WTC11 (cell line): ENCODE results near the gene DOP1B. TPM values are rescaled to one million over a fixed set of nuclear protein-coding genes. Genes with fewer than 3 reads are reported as not detected.
"Not testable (repeated sequence)": the region's sequence is repeated elsewhere in the genome, so short reads cannot be mapped to it uniquely, and the experiment has no call there.

Source experiments
- ATAC-seq: fragments of 200-7000 bp; cut with Tn5 transposase; 2 replicates; pipeline ENCODE4 v1.10.0; 2021; ENCODE audit warnings: mild to moderate bottlenecking, moderate library complexity
- CTCF ChIA-PET: fragments of 300-600 bp; sonication (Branson Sonifier 250); formaldehyde crosslinking; loops from one replicate; lab custom pipeline; 2021; ENCODE audit warnings: antibody characterized with exemption; lab: Charles Lee
- POLR2A ChIA-PET: fragments of 350-600 bp; sonication (Branson Sonifier 250); formaldehyde crosslinking; loops from one replicate; lab custom pipeline; 2021; ENCODE audit warnings: antibody characterized with exemption; lab: Charles Lee
- DNase-seq: peaks from one replicate; pipeline ENCODE4 v3.0.0; 2021; ENCODE audit warnings: low spot score
- H3K27ac Mint-ChIP-seq: 2 replicates; pipeline ENCODE4 v1.8.0; 2021; ENCODE audit warnings: mixed read lengths
- H3K27me3 Mint-ChIP-seq: 2 replicates; pipeline ENCODE4 v1.8.0; 2021; ENCODE audit warnings: low read depth, mild to moderate bottlenecking, moderate library complexity, mixed read lengths
- H3K36me3 Mint-ChIP-seq: 2 replicates; pipeline ENCODE4 v1.8.0; 2021; ENCODE audit warnings: mixed read lengths
- H3K4me1 Mint-ChIP-seq: 2 replicates; pipeline ENCODE4 v1.8.0; 2022; ENCODE audit warnings: mixed read lengths
- H3K4me3 Mint-ChIP-seq: 2 replicates; pipeline ENCODE4 v1.8.0; 2021; ENCODE audit warnings: mild to moderate bottlenecking, moderate library complexity, mixed read lengths
- H3K9me3 Mint-ChIP-seq: 2 replicates; pipeline ENCODE4 v1.8.0; 2021; ENCODE audit warnings: mixed read lengths
- CREB1 ChIP-seq: sonication (generic); formaldehyde crosslinking; IDR thresholded peaks from 2 replicates; pipeline ENCODE4 v1.8.0; 2023; ENCODE audit warnings: mild to moderate bottlenecking, missing genetic modification reagents
- FOXJ3 ChIP-seq: sonication (generic); formaldehyde crosslinking; IDR thresholded peaks from 2 replicates; pipeline ENCODE4 v1.9.0; 2021; ENCODE audit warnings: missing genetic modification reagents, mild to moderate bottlenecking, borderline replicate concordance
- IRF2 ChIP-seq: sonication (generic); formaldehyde crosslinking; IDR thresholded peaks from 2 replicates; pipeline ENCODE4 v1.8.0; 2022; ENCODE audit warnings: low read depth, missing genetic modification reagents, borderline replicate concordance
- SP1 ChIP-seq: sonication (generic); formaldehyde crosslinking; conservative IDR thresholded peaks from 2 replicates; pipeline ENCODE4 v1.8.1; 2022; ENCODE audit warnings: missing genetic modification reagents
- total RNA-seq: library from RNA; stranded (reverse); gene quantifications from 3 replicates; pipeline ENCODE4 v1.2.3, GENCODE V29; 2021
- TF ChIP-seq, protein P1 (sequence below): fragments of 250-450 bp; sonication (Bioruptor Pico); IDR thresholded peaks from 2 replicates; pipeline ENCODE4 v2.1.2; 2022; ENCODE audit warnings: mild to moderate bottlenecking, moderate library complexity
- TF ChIP-seq, protein P2 (sequence below): sonication (generic); formaldehyde crosslinking; IDR thresholded peaks from 2 replicates; pipeline ENCODE4 v1.8.1; 2022; ENCODE audit warnings: missing genetic modification reagents, borderline replicate concordance
- TF ChIP-seq, protein P3 (sequence below): sonication (generic); formaldehyde crosslinking; IDR thresholded peaks from 2 replicates; pipeline ENCODE4 v1.8.0; 2023; ENCODE audit warnings: missing genetic modification reagents, mild to moderate bottlenecking, borderline replicate concordance
- TF ChIP-seq, protein P4 (sequence below): sonication (generic); formaldehyde crosslinking; IDR thresholded peaks from 2 replicates; pipeline ENCODE4 v1.8.0; 2022; ENCODE audit warnings: mild to moderate bottlenecking, missing genetic modification reagents

Gene DOP1B
- total RNA-seq, 1 experiment from 2014 or later = 11.4 TPM

DNA sequence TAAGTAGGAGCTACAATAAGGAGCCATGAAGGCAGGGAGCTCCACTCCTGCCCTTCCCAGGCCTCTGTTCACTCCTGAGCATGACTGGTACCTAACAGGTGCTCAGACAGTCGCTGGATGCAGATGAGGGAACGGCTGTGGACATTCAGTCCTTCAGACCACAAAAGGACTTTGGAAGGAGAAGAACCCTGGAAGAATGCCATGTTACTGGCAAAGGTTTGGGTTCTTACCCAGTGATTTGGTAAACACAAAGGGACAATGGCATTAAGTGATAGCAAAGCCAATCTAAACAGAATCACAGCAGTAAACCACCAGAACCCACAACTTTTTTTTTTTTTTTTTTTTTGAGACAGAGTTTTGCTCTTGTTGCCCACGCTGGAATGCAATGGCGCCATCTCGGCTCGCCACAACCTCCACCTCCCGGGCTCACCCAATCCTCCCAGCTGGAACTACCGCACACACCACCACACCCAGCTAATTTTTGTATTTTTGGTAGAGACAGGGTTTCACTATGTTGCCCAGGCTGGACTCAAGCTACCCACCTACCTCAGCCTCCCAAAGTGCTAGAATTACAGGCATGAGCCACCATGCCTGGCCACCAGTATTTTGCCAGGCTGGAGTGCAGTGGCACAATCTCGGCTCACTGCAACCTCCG is 29.2 kb upstream of the DOP1B start:
- Mint-ChIP-seq H3K36me3 (no peaks in the 10 kb centered on the region), H3K4me3 (no peak overlapping the region), H3K27ac (no peak overlapping the region), H3K4me1 (peaks cover 24% of the 10 kb centered on the region), H3K9me3 (no peaks in the 10 kb centered on the region), H3K27me3 (peaks cover 10% of the 10 kb centered on the region)
- TF ChIP-seq, protein P1, sequence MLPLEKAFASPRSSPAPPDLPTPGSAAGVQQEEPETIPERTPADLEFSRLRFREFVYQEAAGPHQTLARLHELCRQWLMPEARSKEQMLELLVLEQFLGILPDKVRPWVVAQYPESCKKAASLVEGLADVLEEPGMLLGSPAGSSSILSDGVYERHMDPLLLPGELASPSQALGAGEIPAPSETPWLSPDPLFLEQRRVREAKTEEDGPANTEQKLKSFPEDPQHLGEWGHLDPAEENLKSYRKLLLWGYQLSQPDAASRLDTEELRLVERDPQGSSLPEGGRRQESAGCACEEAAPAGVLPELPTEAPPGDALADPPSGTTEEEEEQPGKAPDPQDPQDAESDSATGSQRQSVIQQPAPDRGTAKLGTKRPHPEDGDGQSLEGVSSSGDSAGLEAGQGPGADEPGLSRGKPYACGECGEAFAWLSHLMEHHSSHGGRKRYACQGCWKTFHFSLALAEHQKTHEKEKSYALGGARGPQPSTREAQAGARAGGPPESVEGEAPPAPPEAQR (CRISPR knock-in tag) = no peak
- TF ChIP-seq, protein P2, sequence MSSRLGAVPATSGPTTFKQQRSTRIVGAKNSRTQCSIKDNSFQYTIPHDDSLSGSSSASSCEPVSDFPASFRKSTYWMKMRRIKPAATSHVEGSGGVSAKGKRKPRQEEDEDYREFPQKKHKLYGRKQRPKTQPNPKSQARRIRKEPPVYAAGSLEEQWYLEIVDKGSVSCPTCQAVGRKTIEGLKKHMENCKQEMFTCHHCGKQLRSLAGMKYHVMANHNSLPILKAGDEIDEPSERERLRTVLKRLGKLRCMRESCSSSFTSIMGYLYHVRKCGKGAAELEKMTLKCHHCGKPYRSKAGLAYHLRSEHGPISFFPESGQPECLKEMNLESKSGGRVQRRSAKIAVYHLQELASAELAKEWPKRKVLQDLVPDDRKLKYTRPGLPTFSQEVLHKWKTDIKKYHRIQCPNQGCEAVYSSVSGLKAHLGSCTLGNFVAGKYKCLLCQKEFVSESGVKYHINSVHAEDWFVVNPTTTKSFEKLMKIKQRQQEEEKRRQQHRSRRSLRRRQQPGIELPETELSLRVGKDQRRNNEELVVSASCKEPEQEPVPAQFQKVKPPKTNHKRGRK (CRISPR knock-in tag) = no peak
- TF ChIP-seq SP1 (CRISPR knock-in tag) = no peak
- POLR2A ChIA-PET = interaction anchor here (0.6 kb wide), 1 partner anchor 314 kb away, joined by 3 read pairs; no protein-coding TSS in a partner anchor
- ATAC-seq (no peak), DNase-seq (no peak)
- CTCF ChIA-PET = no interaction called here

DNA sequence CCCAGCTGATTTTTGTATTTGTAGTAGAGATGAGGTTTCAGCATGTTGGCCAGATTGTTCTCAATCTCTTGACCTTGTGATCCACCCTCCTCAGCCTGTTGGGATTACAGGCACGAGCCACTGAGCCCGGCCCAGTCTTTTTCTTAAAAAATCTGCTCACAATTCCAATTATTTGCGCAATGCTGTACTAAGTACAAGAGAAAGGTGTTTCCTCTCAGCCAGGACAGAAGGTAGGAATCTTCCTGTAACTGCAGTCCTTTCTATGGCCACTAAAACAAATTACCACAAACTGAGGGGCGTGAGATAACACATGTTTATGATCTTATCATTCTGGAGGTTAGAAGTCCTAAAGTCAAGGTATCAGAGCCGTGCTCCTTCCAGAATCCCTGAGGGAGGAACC is 28.6 kb upstream of the DOP1B start:
- ATAC-seq = no peak
- DNase-seq = no peak
- Mint-ChIP-seq H3K9me3 (no peaks in the 10 kb centered on the region), H3K27ac (no peak overlapping the region), H3K4me3 (no peak overlapping the region), H3K36me3 (no peaks in the 10 kb centered on the region), H3K4me1 (peaks cover 24% of the 10 kb centered on the region), H3K27me3 (peaks cover 16% of the 10 kb centered on the region)
- ChIA-PET CTCF (no interaction called here), POLR2A (interaction anchor here (0.6 kb wide), 1 partner anchor 314 kb away, joined by 3 read pairs; no protein-coding TSS in a partner anchor)
- TF ChIP-seq, protein P2 (CRISPR knock-in tag) = no peak
- TF ChIP-seq, protein P3, sequence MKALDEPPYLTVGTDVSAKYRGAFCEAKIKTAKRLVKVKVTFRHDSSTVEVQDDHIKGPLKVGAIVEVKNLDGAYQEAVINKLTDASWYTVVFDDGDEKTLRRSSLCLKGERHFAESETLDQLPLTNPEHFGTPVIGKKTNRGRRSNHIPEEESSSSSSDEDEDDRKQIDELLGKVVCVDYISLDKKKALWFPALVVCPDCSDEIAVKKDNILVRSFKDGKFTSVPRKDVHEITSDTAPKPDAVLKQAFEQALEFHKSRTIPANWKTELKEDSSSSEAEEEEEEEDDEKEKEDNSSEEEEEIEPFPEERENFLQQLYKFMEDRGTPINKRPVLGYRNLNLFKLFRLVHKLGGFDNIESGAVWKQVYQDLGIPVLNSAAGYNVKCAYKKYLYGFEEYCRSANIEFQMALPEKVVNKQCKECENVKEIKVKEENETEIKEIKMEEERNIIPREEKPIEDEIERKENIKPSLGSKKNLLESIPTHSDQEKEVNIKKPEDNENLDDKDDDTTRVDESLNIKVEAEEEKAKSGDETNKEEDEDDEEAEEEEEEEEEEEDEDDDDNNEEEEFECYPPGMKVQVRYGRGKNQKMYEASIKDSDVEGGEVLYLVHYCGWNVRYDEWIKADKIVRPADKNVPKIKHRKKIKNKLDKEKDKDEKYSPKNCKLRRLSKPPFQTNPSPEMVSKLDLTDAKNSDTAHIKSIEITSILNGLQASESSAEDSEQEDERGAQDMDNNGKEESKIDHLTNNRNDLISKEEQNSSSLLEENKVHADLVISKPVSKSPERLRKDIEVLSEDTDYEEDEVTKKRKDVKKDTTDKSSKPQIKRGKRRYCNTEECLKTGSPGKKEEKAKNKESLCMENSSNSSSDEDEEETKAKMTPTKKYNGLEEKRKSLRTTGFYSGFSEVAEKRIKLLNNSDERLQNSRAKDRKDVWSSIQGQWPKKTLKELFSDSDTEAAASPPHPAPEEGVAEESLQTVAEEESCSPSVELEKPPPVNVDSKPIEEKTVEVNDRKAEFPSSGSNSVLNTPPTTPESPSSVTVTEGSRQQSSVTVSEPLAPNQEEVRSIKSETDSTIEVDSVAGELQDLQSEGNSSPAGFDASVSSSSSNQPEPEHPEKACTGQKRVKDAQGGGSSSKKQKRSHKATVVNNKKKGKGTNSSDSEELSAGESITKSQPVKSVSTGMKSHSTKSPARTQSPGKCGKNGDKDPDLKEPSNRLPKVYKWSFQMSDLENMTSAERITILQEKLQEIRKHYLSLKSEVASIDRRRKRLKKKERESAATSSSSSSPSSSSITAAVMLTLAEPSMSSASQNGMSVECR (CRISPR knock-in tag) = no peak
- TF ChIP-seq CREB1 (CRISPR knock-in tag) = no peak

DNA sequence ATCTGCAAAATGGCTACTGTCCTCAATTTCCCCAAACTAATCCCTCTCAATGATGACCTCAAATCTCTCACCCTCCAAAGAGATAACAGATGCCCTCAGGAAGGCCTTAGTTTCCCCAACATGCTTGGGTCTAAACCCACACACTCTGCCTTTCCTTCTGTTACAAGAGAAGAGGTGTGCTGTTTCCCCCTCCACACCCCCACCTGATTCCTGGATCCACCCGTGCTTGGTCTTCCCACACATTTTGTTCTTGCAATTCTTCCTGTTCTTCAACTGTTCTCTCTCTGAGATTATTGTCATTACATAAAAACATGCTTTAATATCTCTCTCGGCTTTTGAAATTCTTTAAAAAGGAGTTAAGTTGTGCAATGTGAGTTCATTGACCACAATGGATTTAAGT is 27.4 kb upstream of the DOP1B start:
- TF ChIP-seq IRF2 (CRISPR knock-in tag) = no peak
- no peak for TF ChIP-seq FOXJ3 (CRISPR knock-in tag)
- TF ChIP-seq, protein P4, sequence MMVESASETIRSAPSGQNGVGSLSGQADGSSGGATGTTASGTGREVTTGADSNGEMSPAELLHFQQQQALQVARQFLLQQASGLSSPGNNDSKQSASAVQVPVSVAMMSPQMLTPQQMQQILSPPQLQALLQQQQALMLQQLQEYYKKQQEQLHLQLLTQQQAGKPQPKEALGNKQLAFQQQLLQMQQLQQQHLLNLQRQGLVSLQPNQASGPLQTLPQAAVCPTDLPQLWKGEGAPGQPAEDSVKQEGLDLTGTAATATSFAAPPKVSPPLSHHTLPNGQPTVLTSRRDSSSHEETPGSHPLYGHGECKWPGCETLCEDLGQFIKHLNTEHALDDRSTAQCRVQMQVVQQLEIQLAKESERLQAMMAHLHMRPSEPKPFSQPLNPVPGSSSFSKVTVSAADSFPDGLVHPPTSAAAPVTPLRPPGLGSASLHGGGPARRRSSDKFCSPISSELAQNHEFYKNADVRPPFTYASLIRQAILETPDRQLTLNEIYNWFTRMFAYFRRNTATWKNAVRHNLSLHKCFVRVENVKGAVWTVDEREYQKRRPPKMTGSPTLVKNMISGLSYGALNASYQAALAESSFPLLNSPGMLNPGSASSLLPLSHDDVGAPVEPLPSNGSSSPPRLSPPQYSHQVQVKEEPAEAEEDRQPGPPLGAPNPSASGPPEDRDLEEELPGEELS (CRISPR knock-in tag) = no peak
- Mint-ChIP-seq H3K27ac (no peak overlapping the region), H3K4me1 (peaks cover 28% of the 10 kb centered on the region), H3K9me3 (no peaks in the 10 kb centered on the region), H3K27me3 (peaks cover 23% of the 10 kb centered on the region), H3K36me3 (no peaks in the 10 kb centered on the region), H3K4me3 (peak overlapping the region; percentile 42)
- ATAC-seq (no peak), DNase-seq (no peak)
- ChIA-PET POLR2A (no interaction called here), CTCF (interaction anchor here (0.7 kb wide), 1 partner anchor 1422 kb away, joined by 3 read pairs; no protein-coding TSS in a partner anchor)

DNA sequence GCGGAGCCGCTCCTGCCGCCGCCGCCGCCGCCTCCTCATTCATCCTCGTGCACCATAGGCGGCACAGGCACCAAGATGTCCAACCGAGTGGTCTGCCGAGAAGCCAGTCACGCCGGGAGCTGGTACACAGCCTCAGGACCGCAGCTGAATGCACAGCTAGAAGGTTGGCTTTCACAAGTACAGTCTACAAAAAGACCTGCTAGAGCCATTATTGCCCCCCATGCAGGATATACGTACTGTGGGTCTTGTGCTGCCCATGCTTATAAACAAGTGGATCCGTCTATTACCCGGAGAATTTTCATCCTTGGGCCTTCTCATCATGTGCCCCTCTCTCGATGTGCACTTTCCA is 26.2 kb upstream of the DOP1B start:
- CTCF ChIA-PET = interaction anchor here (0.8 to 1.0 kb wide), 2 partner anchors 9 to 79 kb away, joined by 4 read pairs; no protein-coding TSS in a partner anchor
- H3K4me1 Mint-ChIP-seq = peaks cover 33% of the 10 kb centered on the region

DNA sequence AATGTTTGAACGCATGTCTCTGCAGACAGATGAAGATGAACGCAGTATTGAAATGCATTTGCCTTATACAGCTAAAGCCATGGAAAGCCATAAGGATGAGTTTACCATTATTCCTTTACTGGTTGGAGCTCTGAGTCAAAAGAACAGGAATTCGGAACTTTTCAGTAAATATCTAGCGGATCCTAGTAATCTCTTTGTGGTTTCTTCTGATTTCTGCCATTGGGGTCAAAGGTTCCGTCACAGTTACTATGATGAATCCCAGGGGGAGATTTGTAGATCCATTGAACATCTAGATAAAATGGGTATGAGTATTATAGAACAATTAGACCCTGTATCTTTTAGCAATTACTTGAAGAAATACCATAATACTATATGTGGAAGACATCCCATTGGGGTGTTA is 25.8 kb upstream of the DOP1B start:
- ATAC-seq, POLR2A ChIA-PET: not testable (repeated sequence)
- H3K4me1 Mint-ChIP-seq = peaks cover 35% of the 10 kb centered on the region

More for the DNA sequence above, 26.2 kb upstream of the DOP1B start:
- DNase-seq, ATAC-seq, H3K9me3 Mint-ChIP-seq, H3K36me3 Mint-ChIP-seq, POLR2A ChIA-PET: not testable (repeated sequence)
- peak overlapping the region; percentile 81 for H3K4me3 Mint-ChIP-seq
- H3K27me3 Mint-ChIP-seq = peaks cover 34% of the 10 kb centered on the region
- 0 out of 2 replicates have a peak overlapping the region, but pooled peaks have one; percentile 58 for H3K27ac Mint-ChIP-seq

More for the DNA sequence above, 25.8 kb upstream of the DOP1B start:
- CTCF ChIA-PET = interaction anchor here (0.8 to 1.0 kb wide), 2 partner anchors 8 to 79 kb away, joined by 4 read pairs; no protein-coding TSS in a partner anchor
- peak overlapping the region; percentile 81 for H3K4me3 Mint-ChIP-seq
- H3K9me3 Mint-ChIP-seq, DNase-seq, H3K36me3 Mint-ChIP-seq, H3K27ac Mint-ChIP-seq: not testable (repeated sequence)
- peaks cover 38% of the 10 kb centered on the region for H3K27me3 Mint-ChIP-seq
